Measurements from ENCODE around the gene LRIF1. TPM values are rescaled to one million over a fixed set of nuclear protein-coding genes. Genes with fewer than 3 reads are reported as not detected.

LRIF1 gene
- total RNA-seq, 1 donor from 2014 or later = 19.9 TPM

- H3K36me3 Mint-ChIP-seq (ENCODE audit: low read depth, unreplicated experiment) = peaks cover 18% of the 10 kb centered on the region
- TF ChIP-seq CTCF (IDR thresholded peaks at IDR 0.05; ENCODE audit: unreplicated experiment) = no peak
- peaks cover 5% of the 10 kb centered on the region for H3K27me3 Mint-ChIP-seq (ENCODE audit: unreplicated experiment)
Measured at GRCh38 chr1:110960777-110961420, 2.8 kb downstream of the LRIF1 start.

DNA sequence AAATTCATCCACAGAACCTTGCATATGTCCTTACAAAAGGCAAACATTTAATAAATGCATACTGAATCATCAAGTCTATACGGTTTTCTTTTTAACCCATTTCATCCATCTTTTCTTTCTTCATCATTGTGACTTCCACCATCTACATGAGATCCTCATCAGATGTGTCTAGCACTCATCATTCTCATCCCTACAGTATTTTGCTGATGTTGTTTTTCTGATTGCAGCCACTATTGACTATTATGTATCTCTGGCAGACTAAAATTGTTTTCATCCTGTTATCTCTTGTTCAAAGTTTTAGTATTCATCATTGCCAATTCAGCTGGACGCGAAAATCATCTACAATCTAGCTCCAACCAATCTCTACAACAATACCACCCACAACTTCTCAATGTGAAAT lies 5.9 kb downstream of the LRIF1 start:
- Mint-ChIP-seq H3K9me3 (ENCODE audit: unreplicated experiment) (no peaks in the 10 kb centered on the region), H3K27ac (ENCODE audit: unreplicated experiment) (no peak overlapping the region), H3K4me3 (ENCODE audit: unreplicated experiment) (no peak overlapping the region), H3K27me3 (ENCODE audit: unreplicated experiment) (no peaks in the 10 kb centered on the region), H3K36me3 (ENCODE audit: low read depth, unreplicated experiment) (peaks cover 7% of the 10 kb centered on the region), H3K4me1 (ENCODE audit: unreplicated experiment) (peaks cover 6% of the 10 kb centered on the region)
- DNase-seq (ENCODE audit: low spot score) = no peak
- TF ChIP-seq CTCF (IDR thresholded peaks at IDR 0.05; ENCODE audit: unreplicated experiment) = no peak

More at GRCh38 chr1:110960777-110961420, 2.8 kb downstream of the LRIF1 start:
- DNase-seq (ENCODE audit: low spot score) = no peak
- Mint-ChIP-seq H3K4me3 (ENCODE audit: unreplicated experiment) (peak overlapping the region; percentile 7), H3K4me1 (ENCODE audit: unreplicated experiment) (peaks cover 20% of the 10 kb centered on the region), H3K27ac (ENCODE audit: unreplicated experiment) (no peak overlapping the region), H3K9me3 (ENCODE audit: unreplicated experiment) (peaks cover 14% of the 10 kb centered on the region)

GRCh38 chr1:110956586-110956985 lies 7.1 kb downstream of the LRIF1 start:
- Mint-ChIP-seq H3K4me3 (ENCODE audit: unreplicated experiment) (no peak overlapping the region), H3K27me3 (ENCODE audit: unreplicated experiment) (no peaks in the 10 kb centered on the region), H3K36me3 (ENCODE audit: low read depth, unreplicated experiment) (peaks cover 7% of the 10 kb centered on the region), H3K4me1 (ENCODE audit: unreplicated experiment) (peaks cover 6% of the 10 kb centered on the region), H3K27ac (ENCODE audit: unreplicated experiment) (no peak overlapping the region), H3K9me3 (ENCODE audit: unreplicated experiment) (no peaks in the 10 kb centered on the region)
- no peak for DNase-seq (ENCODE audit: low spot score)
- TF ChIP-seq CTCF (IDR thresholded peaks at IDR 0.05; ENCODE audit: unreplicated experiment) = no peak

- Mint-ChIP-seq H3K36me3 (ENCODE audit: low read depth, unreplicated experiment) (peaks cover 4% of the 10 kb centered on the region), H3K27me3 (ENCODE audit: unreplicated experiment) (no peaks in the 10 kb centered on the region), H3K9me3 (ENCODE audit: unreplicated experiment) (no peaks in the 10 kb centered on the region), H3K27ac (ENCODE audit: unreplicated experiment) (no peak overlapping the region), H3K4me3 (ENCODE audit: unreplicated experiment) (no peak overlapping the region), H3K4me1 (ENCODE audit: unreplicated experiment) (no peaks in the 10 kb centered on the region)
- no peak for TF ChIP-seq CTCF (IDR thresholded peaks at IDR 0.05; ENCODE audit: unreplicated experiment)
- no peak for DNase-seq (ENCODE audit: low spot score)
Measured at GRCh38 chr1:110953031-110953430, 10.7 kb downstream of the LRIF1 start.

- no peak for DNase-seq (ENCODE audit: low spot score)
- no peak for TF ChIP-seq CTCF (IDR thresholded peaks at IDR 0.05; ENCODE audit: unreplicated experiment)
- Mint-ChIP-seq H3K4me3 (ENCODE audit: unreplicated experiment) (no peak overlapping the region), H3K36me3 (ENCODE audit: low read depth, unreplicated experiment) (peaks cover 4% of the 10 kb centered on the region), H3K27me3 (ENCODE audit: unreplicated experiment) (no peaks in the 10 kb centered on the region), H3K27ac (ENCODE audit: unreplicated experiment) (no peak overlapping the region), H3K9me3 (ENCODE audit: unreplicated experiment) (no peaks in the 10 kb centered on the region), H3K4me1 (ENCODE audit: unreplicated experiment) (no peaks in the 10 kb centered on the region)
Measured at GRCh38 chr1:110952031-110952430, 11.7 kb downstream of the LRIF1 start.

All from endothelial cell (in vitro differentiated cells).